BLaER1 treated with 17β-estradiol and CSF1 and Interleukin-3, amounts not matched to agents 10 nM and 100 nM (cell line): Measurements from ENCODE around the gene PLA2G2D.

Source experiments
- H3K27ac ChIP-seq, 11 experiments: shearing (Covaris generic); formaldehyde crosslinking; 2 replicates each; pipeline ENCODE4 v1.8.1; 2022
- H3K27me3 ChIP-seq, 11 experiments: shearing (Covaris generic); formaldehyde crosslinking; 2 replicates each; pipeline ENCODE4 v1.8.1; 2022
- H3K36me3 ChIP-seq, 11 experiments: shearing (Covaris generic); formaldehyde crosslinking; 2 replicates each; pipeline ENCODE4 v1.8.1; 2022
- H3K4me1 ChIP-seq, 10 experiments: shearing (Covaris generic); formaldehyde crosslinking; 2 replicates each; pipeline ENCODE4 v1.8.1; 2022
- H3K4me2 ChIP-seq, 11 experiments: shearing (Covaris generic); formaldehyde crosslinking; 2 replicates each; pipeline ENCODE4 v1.8.1; 2022
- H3K4me3 ChIP-seq, 10 experiments: shearing (Covaris generic); formaldehyde crosslinking; 2 replicates each; pipeline ENCODE4 v1.8.1; 2022
- H3K9ac ChIP-seq, 11 experiments: shearing (Covaris generic); formaldehyde crosslinking; 2 replicates each; pipeline ENCODE4 v1.8.1; 2022
- H3K9me3 ChIP-seq, 11 experiments: shearing (Covaris generic); formaldehyde crosslinking; replicated peaks in 1 of 11; 2 replicates each; pipeline ENCODE4 v1.8.1; 2022
- H4K20me1 ChIP-seq, 11 experiments: shearing (Covaris generic); formaldehyde crosslinking; 2 replicates each; pipeline ENCODE4 v1.8.1; 2022
- Cebpa-rat ChIP-seq, 11 experiments: shearing (Covaris generic); IDR thresholded peaks; 2 replicates each; pipeline ENCODE4 v1.8.1; 2022

Gene PLA2G2D

GRCh38 chr1:20080441-20081352 is 38.6 kb downstream of the PLA2G2D start:
- no peaks in the 10 kb centered on the region for H4K20me1 ChIP-seq
- H3K4me1 ChIP-seq, result peaks cover 44 to 89% (median 73%) of the 10 kb centered on the region in 10 experiments
- H3K9ac ChIP-seq, result peak overlapping the region in 9 of 11 experiments; percentile 29 to 74 (median 59); a peak in 16 of 22 replicates
- H3K27me3 ChIP-seq, result peaks cover 0 to 19% (median 0%) of the 10 kb centered on the region in 11 experiments; a peak in 5 of 22 replicates
- peaks cover 0 to 8% (median 0%) of the 10 kb centered on the region in 11 experiments; a peak in 2 of 22 replicates for H3K9me3 ChIP-seq
- H3K27ac ChIP-seq, result peak overlapping the region in 9 of 11 experiments; percentile 39 to 80 (median 66); a peak in 18 of 22 replicates
- TF ChIP-seq Cebpa-rat (IDR thresholded peaks at IDR 0.05), result 0 out of 22 replicates have a peak, but pooled peaks of 1 of the 11 experiments have one; percentile 36
- H3K4me2 ChIP-seq, result peak overlapping the region; percentile 81 to 99 (median 93)
- peak overlapping the region in 9 of 10 experiments; percentile 8 to 49 (median 29); a peak in 14 of 20 replicates for H3K4me3 ChIP-seq
- no peaks in the 10 kb centered on the region for H3K36me3 ChIP-seq

GRCh38 chr1:20079661-20080305 is 39.6 kb downstream of the PLA2G2D start:
- Histone ChIP-seq H3K27me3 (peaks cover 0 to 19% (median 0%) of the 10 kb centered on the region in 11 experiments; a peak in 5 of 22 replicates), H3K27ac (peak overlapping the region in 7 of 11 experiments; percentile 51 to 80 (median 76); a peak in 9 of 22 replicates), H3K36me3 (no peaks in the 10 kb centered on the region), H3K4me2 (peak overlapping the region; percentile 81 to 99 (median 93)), H3K9me3 (peaks cover 0 to 8% (median 0%) of the 10 kb centered on the region in 11 experiments; a peak in 2 of 22 replicates), H3K4me1 (peaks cover 46 to 93% (median 79%) of the 10 kb centered on the region in 10 experiments), H3K9ac (peak overlapping the region in 6 of 11 experiments; percentile 47 to 74 (median 64); a peak in 7 of 22 replicates), H4K20me1 (no peaks in the 10 kb centered on the region), H3K4me3 (no peak overlapping the region; a peak in 1 of 20 replicates)
- TF ChIP-seq Cebpa-rat (IDR thresholded peaks at IDR 0.05), result no peak

- Histone ChIP-seq H4K20me1 (no peaks in the 10 kb centered on the region), H3K27me3 (peaks cover 0 to 19% (median 0%) of the 10 kb centered on the region in 11 experiments; a peak in 4 of 22 replicates), H3K4me2 (peak overlapping the region; percentile 53 to 99 (median 93)), H3K9me3 (peaks cover 0 to 8% (median 0%) of the 10 kb centered on the region in 11 experiments; a peak in 2 of 22 replicates), H3K27ac (peak overlapping the region in 7 of 11 experiments; percentile 6 to 64 (median 37); a peak in 9 of 22 replicates), H3K36me3 (no peaks in the 10 kb centered on the region), H3K4me3 (no peak overlapping the region), H3K9ac (peak overlapping the region in 1 of 11 experiments; percentile 24; a peak in 1 of 22 replicates), H3K4me1 (peaks cover 57 to 94% (median 87%) of the 10 kb centered on the region in 10 experiments)
- no peak for TF ChIP-seq Cebpa-rat (IDR thresholded peaks at IDR 0.05)
Observed at GRCh38 chr1:20078711-20079110, 40.6 kb downstream of the PLA2G2D start.

- H3K4me3 ChIP-seq, result no peak overlapping the region; a peak in 1 of 20 replicates
- H4K20me1 ChIP-seq, result no peaks in the 10 kb centered on the region
- peak overlapping the region in 6 of 11 experiments; percentile 6 to 57 (median 16); a peak in 4 of 22 replicates for H3K9ac ChIP-seq
- TF ChIP-seq Cebpa-rat (IDR thresholded peaks at IDR 0.05), result no peak
- H3K36me3 ChIP-seq, result no peaks in the 10 kb centered on the region
- peaks cover 0 to 18% (median 0%) of the 10 kb centered on the region in 11 experiments; a peak in 4 of 22 replicates for H3K27me3 ChIP-seq
- H3K27ac ChIP-seq, result peak overlapping the region in 7 of 11 experiments; percentile 8 to 64 (median 37); a peak in 11 of 22 replicates
- peaks cover 0 to 8% (median 0%) of the 10 kb centered on the region in 11 experiments; a peak in 2 of 22 replicates for H3K9me3 ChIP-seq
- H3K4me2 ChIP-seq, result peak overlapping the region; percentile 53 to 99 (median 93)
- H3K4me1 ChIP-seq, result peaks cover 60 to 94% (median 89%) of the 10 kb centered on the region in 10 experiments
Observed at GRCh38 chr1:20078171-20078651, 41.1 kb downstream of the PLA2G2D start.

GRCh38 chr1:20076710-20077461 is 42.5 kb downstream of the PLA2G2D start:
- Histone ChIP-seq H3K4me1 (peaks cover 63 to 93% (median 87%) of the 10 kb centered on the region in 10 experiments), H4K20me1 (no peaks in the 10 kb centered on the region), H3K27ac (no peak overlapping the region), H3K9ac (no peak overlapping the region), H3K27me3 (peaks cover 0 to 13% (median 0%) of the 10 kb centered on the region in 11 experiments; a peak in 4 of 22 replicates), H3K4me2 (peak overlapping the region in 9 of 11 experiments; percentile 72 to 99 (median 94); a peak in 16 of 22 replicates), H3K4me3 (no peak overlapping the region), H3K9me3 (peaks cover 0 to 8% (median 0%) of the 10 kb centered on the region in 11 experiments; a peak in 2 of 22 replicates), H3K36me3 (no peaks in the 10 kb centered on the region)
- no peak for TF ChIP-seq Cebpa-rat (IDR thresholded peaks at IDR 0.05)

GRCh38 chr1:20076223-20076622 is 43.1 kb downstream of the PLA2G2D start:
- Histone ChIP-seq H3K9ac (no peak overlapping the region), H3K36me3 (no peaks in the 10 kb centered on the region), H3K4me2 (0 out of 22 replicates have a peak overlapping the region, but pooled peaks of 1 of the 11 experiments have one; percentile 99), H3K27me3 (peaks cover 0 to 13% (median 0%) of the 10 kb centered on the region in 11 experiments; a peak in 4 of 22 replicates), H3K9me3 (peaks cover 0 to 8% (median 0%) of the 10 kb centered on the region in 11 experiments; a peak in 2 of 22 replicates), H4K20me1 (no peaks in the 10 kb centered on the region), H3K4me1 (peaks cover 56 to 86% (median 81%) of the 10 kb centered on the region in 10 experiments), H3K27ac (no peak overlapping the region), H3K4me3 (no peak overlapping the region)
- no peak for TF ChIP-seq Cebpa-rat (IDR thresholded peaks at IDR 0.05)

GRCh38 chr1:20075345-20075744 is 44.0 kb downstream of the PLA2G2D start:
- peak overlapping the region in 7 of 11 experiments; percentile 57 to 76 (median 71); a peak in 13 of 22 replicates for H3K4me2 ChIP-seq
- H3K36me3 ChIP-seq, result no peaks in the 10 kb centered on the region
- H3K27ac ChIP-seq, result peak overlapping the region in 1 of 11 experiments; percentile 48; a peak in 2 of 22 replicates
- H4K20me1 ChIP-seq, result no peaks in the 10 kb centered on the region
- H3K9me3 ChIP-seq, result peaks cover 0 to 8% (median 0%) of the 10 kb centered on the region in 11 experiments; a peak in 2 of 22 replicates
- no peak for TF ChIP-seq Cebpa-rat (IDR thresholded peaks at IDR 0.05)
- no peak overlapping the region for H3K9ac ChIP-seq
- H3K4me1 ChIP-seq, result peaks cover 47 to 81% (median 75%) of the 10 kb centered on the region in 10 experiments
- H3K27me3 ChIP-seq, result peaks cover 0 to 13% (median 0%) of the 10 kb centered on the region in 11 experiments; a peak in 3 of 22 replicates
- H3K4me3 ChIP-seq, result no peak overlapping the region
